ENCODE results near the gene OR6M1. TPM values are rescaled to one million over a fixed set of nuclear protein-coding genes. Genes with fewer than 3 reads are reported as not detected.

The OR6M1 gene
- total RNA-seq, 1 experiment from 2014 or later, result not detected

DNA sequence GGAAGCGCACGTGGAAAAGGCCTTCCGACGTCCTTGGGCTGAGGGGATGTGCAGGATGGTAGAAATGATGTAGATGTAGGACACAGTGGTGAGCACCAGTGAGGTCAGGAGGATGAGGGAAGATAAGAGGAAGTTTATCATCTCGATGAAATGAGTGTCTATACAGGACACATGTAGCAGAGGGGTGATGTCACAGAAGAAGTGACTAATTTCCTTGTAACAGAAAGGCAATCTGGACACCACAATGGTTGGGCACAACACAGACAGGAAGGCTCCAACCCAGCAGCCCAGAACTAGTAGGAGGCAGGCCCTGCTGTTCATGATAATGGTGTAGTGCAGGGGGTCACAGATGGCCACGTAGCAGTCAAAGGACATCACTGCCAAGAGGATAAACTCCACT, 35.0 kb upstream of the OR6M1 start:
- Mint-ChIP-seq H3K4me1 (ENCODE audit: low read depth, unreplicated experiment) (no peaks in the 10 kb centered on the region), H3K27me3 (ENCODE audit: unreplicated experiment) (no peaks in the 10 kb centered on the region), H3K4me3 (ENCODE audit: low read depth, unreplicated experiment) (no peak overlapping the region), H3K36me3 (ENCODE audit: insufficient read depth, unreplicated experiment) (no peaks in the 10 kb centered on the region), H3K9me3 (ENCODE audit: low read depth, unreplicated experiment) (peaks cover 12% of the 10 kb centered on the region), H3K27ac (ENCODE audit: unreplicated experiment) (no peak overlapping the region)
- CTCF ChIA-PET, result no interaction called here
- TF ChIP-seq, protein P1, sequence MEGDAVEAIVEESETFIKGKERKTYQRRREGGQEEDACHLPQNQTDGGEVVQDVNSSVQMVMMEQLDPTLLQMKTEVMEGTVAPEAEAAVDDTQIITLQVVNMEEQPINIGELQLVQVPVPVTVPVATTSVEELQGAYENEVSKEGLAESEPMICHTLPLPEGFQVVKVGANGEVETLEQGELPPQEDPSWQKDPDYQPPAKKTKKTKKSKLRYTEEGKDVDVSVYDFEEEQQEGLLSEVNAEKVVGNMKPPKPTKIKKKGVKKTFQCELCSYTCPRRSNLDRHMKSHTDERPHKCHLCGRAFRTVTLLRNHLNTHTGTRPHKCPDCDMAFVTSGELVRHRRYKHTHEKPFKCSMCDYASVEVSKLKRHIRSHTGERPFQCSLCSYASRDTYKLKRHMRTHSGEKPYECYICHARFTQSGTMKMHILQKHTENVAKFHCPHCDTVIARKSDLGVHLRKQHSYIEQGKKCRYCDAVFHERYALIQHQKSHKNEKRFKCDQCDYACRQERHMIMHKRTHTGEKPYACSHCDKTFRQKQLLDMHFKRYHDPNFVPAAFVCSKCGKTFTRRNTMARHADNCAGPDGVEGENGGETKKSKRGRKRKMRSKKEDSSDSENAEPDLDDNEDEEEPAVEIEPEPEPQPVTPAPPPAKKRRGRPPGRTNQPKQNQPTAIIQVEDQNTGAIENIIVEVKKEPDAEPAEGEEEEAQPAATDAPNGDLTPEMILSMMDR (IDR thresholded peaks at IDR 0.05; ENCODE audit: unreplicated experiment), result no peak
- BruUV-seq (replicated peaks), result no TSS peak
- no peak for DNase-seq
- intact Hi-C loops (cut with micrococcal nuclease; ENCODE audit: unreplicated experiment), result no loop called here

GRCh38 chr11:123839131-123839530, 33.0 kb upstream of the OR6M1 start:
- no peak for DNase-seq
- no TSS peak for BruUV-seq (replicated peaks)
- H3K36me3 Mint-ChIP-seq (ENCODE audit: insufficient read depth, unreplicated experiment), result no peaks in the 10 kb centered on the region
- H3K9me3 Mint-ChIP-seq (ENCODE audit: low read depth, unreplicated experiment), result peaks cover 10% of the 10 kb centered on the region
- no peak overlapping the region for H3K4me3 Mint-ChIP-seq (ENCODE audit: low read depth, unreplicated experiment)
- H3K27me3 Mint-ChIP-seq (ENCODE audit: unreplicated experiment), result no peaks in the 10 kb centered on the region
- TF ChIP-seq, protein P1 (IDR thresholded peaks at IDR 0.05; ENCODE audit: unreplicated experiment), result no peak
- H3K27ac Mint-ChIP-seq (ENCODE audit: unreplicated experiment), result no peak overlapping the region
- H3K4me1 Mint-ChIP-seq (ENCODE audit: low read depth, unreplicated experiment), result no peaks in the 10 kb centered on the region
- CTCF ChIA-PET, result no interaction called here
- intact Hi-C loops (cut with micrococcal nuclease; ENCODE audit: unreplicated experiment), result no loop called here

DNA sequence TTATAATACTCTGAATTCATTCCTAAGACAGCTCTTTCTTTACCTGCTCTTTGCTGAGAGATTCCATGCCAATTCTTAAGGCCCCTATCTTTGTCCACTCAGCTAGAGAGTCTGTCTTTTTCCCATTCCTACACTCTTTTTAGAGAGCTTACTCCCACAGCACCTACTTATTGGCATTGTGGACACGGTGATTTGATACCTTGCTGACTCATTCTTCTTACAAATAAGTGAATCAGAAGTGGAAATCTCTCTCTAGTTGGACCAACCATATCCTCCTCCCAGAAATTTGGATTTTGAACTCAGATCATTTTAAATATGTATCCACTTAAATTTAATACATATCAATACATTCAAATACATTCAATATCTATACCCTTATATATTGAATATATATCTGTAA, 32.5 kb upstream of the OR6M1 start:
- H3K27ac Mint-ChIP-seq (ENCODE audit: unreplicated experiment), result no peak overlapping the region

DNA sequence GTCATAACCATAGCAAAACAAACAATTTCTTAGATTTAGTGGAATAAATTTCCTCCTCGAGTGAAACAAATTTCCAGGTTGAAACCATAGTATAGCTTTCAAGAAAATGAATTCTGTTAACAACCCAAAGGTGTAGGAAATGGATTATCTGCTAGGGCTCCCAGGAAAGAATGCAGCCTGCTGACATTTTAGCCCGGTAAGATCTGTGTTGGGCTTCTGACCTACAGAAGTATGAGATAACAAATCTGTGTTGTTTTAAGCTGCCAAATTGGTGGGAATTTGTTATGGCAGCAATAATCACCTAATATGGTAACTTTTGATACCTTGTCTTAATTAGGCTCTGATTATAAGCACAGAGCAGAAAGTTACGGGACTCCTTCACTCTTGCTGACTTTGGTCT, 32.0 kb upstream of the OR6M1 start:
- no peak overlapping the region for H3K4me3 Mint-ChIP-seq (ENCODE audit: low read depth, unreplicated experiment)
- DNase-seq, result no peak
- TF ChIP-seq, protein P1 (IDR thresholded peaks at IDR 0.05; ENCODE audit: unreplicated experiment), result no peak
- intact Hi-C loops (cut with micrococcal nuclease; ENCODE audit: unreplicated experiment), result no loop called here
- H3K27ac Mint-ChIP-seq (ENCODE audit: unreplicated experiment), result no peak overlapping the region
- CTCF ChIA-PET, result no interaction called here
- H3K9me3 Mint-ChIP-seq (ENCODE audit: low read depth, unreplicated experiment), result peaks cover 10% of the 10 kb centered on the region
- BruUV-seq (replicated peaks), result no TSS peak
- H3K36me3 Mint-ChIP-seq (ENCODE audit: insufficient read depth, unreplicated experiment), result no peaks in the 10 kb centered on the region
- H3K4me1 Mint-ChIP-seq (ENCODE audit: low read depth, unreplicated experiment), result no peaks in the 10 kb centered on the region
- no peaks in the 10 kb centered on the region for H3K27me3 Mint-ChIP-seq (ENCODE audit: unreplicated experiment)

More for the DNA sequence above, 32.5 kb upstream of the OR6M1 start:
- Mint-ChIP-seq H3K4me1 (ENCODE audit: low read depth, unreplicated experiment) (no peaks in the 10 kb centered on the region), H3K27me3 (ENCODE audit: unreplicated experiment) (no peaks in the 10 kb centered on the region), H3K9me3 (ENCODE audit: low read depth, unreplicated experiment) (peaks cover 10% of the 10 kb centered on the region), H3K36me3 (ENCODE audit: insufficient read depth, unreplicated experiment) (no peaks in the 10 kb centered on the region), H3K4me3 (ENCODE audit: low read depth, unreplicated experiment) (no peak overlapping the region)
- TF ChIP-seq, protein P1 (IDR thresholded peaks at IDR 0.05; ENCODE audit: unreplicated experiment), result no peak
- no TSS peak for BruUV-seq (replicated peaks)
- CTCF ChIA-PET, result no interaction called here
- intact Hi-C loops (cut with micrococcal nuclease; ENCODE audit: unreplicated experiment), result no loop called here
- no peak for DNase-seq

Measured in Calu3 (cell line).